Measurements from ENCODE around the gene PSEN1.
"Not testable (repeated sequence)": the region's sequence is repeated elsewhere in the genome, so short reads cannot be mapped to it uniquely, and the experiment has no call there.

GRCh38 chr14:73169855-73170254 is 33.5 kb downstream of the PSEN1 start:
- not testable (repeated sequence) for TF ChIP-seq CTCF (IDR thresholded peaks at IDR 0.05; ENCODE audit: low read depth, low read length, poor library complexity, severe bottlenecking); EZH2phosphoT487 (IDR thresholded peaks at IDR 0.05; ENCODE audit: borderline replicate concordance, low read length)
